SU-DHL-6 (cell line): Measurements from ENCODE around the gene HMCN2.

ENCODE experiments used
- H2AFZ ChIP-seq: fragments of 200-600 bp; sonication (generic); 2 replicates; pipeline ENCODE4 v1.6.1; 2014; ENCODE audit warnings: low read depth, mild to moderate bottlenecking, moderate library complexity, mixed read lengths, antibody characterized with exemption, low read length; ENCODE audit not compliant: severe bottlenecking
- H3F3A ChIP-seq: fragments of 200-600 bp; shearing (Covaris generic); 2 replicates; pipeline ENCODE4 v1.6.0; 2016; ENCODE audit warnings: antibody characterized with exemption, mild to moderate bottlenecking; ENCODE audit not compliant: insufficient read depth
- H3K27ac ChIP-seq: fragments of 200-600 bp; sonication (generic); 2 replicates; pipeline ENCODE4 v1.5.1; 2016; ENCODE audit warnings: low read depth, mild to moderate bottlenecking, low read length, moderate library complexity, mixed read lengths
- H3K27me3 ChIP-seq: fragments of 200-600 bp; sonication (generic), shearing (Covaris generic); 2 replicates; pipeline ENCODE4 v1.6.0; 2014; ENCODE audit warnings: mild to moderate bottlenecking, low read length
- H3K36me3 ChIP-seq: fragments of 200-600 bp; sonication (generic); 2 replicates; pipeline ENCODE4 v1.6.1; 2014; ENCODE audit warnings: mild to moderate bottlenecking, low read length, mixed read lengths
- H3K4me2 ChIP-seq: fragments of 300-600, 200-600 bp; shearing (Covaris generic), sonication (generic); 2 replicates; pipeline ENCODE4 v1.6.0; 2014; ENCODE audit warnings: low read length, low read depth, mild to moderate bottlenecking; ENCODE audit not compliant: poor library complexity, severe bottlenecking
- H3K4me3 ChIP-seq: fragments of 200-600 bp; sonication (generic); 2 replicates; pipeline ENCODE4 v1.5.1; 2014; ENCODE audit warnings: antibody characterized with exemption, low read length, mild to moderate bottlenecking, mixed read lengths; ENCODE audit not compliant: insufficient read depth, poor library complexity, severe bottlenecking
- H3K79me2 ChIP-seq: fragments of 200-600 bp; sonication (generic); 2 replicates; pipeline ENCODE4 v1.6.1; 2014; ENCODE audit warnings: mild to moderate bottlenecking, low read length, moderate library complexity; ENCODE audit not compliant: insufficient read depth
- H3K9ac ChIP-seq: fragments of 200-600 bp; sonication (generic); 2 replicates; pipeline ENCODE4 v1.7.0; 2014; ENCODE audit warnings: mild to moderate bottlenecking, low read length
- H3K9me2 ChIP-seq: fragments of 200-600 bp; sonication (generic); replicated peaks from 2 replicates; pipeline ENCODE4 v1.6.1; 2014; ENCODE audit warnings: low read length; ENCODE audit not compliant: insufficient read depth
- H3K9me3 ChIP-seq: fragments of 200-600 bp; sonication (generic); 2 replicates; pipeline ENCODE4 v1.6.1; 2014; ENCODE audit warnings: low read length, mixed read lengths; ENCODE audit not compliant: insufficient read depth
- H4K20me1 ChIP-seq: fragments of 200-600 bp; sonication (generic); 2 replicates; pipeline ENCODE4 v1.6.1; 2014; ENCODE audit warnings: low read depth, mild to moderate bottlenecking, antibody characterized with exemption, low read length, moderate library complexity, mixed read lengths
- CTCF ChIP-seq: fragments of 200-600 bp; sonication (generic); IDR thresholded peaks from one replicate; pipeline ENCODE4 v1.5.1; 2017; ENCODE audit warnings: antibody characterized with exemption, mild to moderate bottlenecking, low read length, moderate library complexity; ENCODE audit not compliant: insufficient read depth, poor library complexity, severe bottlenecking
- EZH2phosphoT487 ChIP-seq: fragments of 200-600 bp; sonication (generic), shearing (Covaris generic); conservative IDR thresholded peaks from 2 replicates; pipeline ENCODE4 v1.6.1; 2018; ENCODE audit warnings: mild to moderate bottlenecking, antibody characterized with exemption, low read length, moderate library complexity, mixed read lengths

HMCN2 gene

DNA sequence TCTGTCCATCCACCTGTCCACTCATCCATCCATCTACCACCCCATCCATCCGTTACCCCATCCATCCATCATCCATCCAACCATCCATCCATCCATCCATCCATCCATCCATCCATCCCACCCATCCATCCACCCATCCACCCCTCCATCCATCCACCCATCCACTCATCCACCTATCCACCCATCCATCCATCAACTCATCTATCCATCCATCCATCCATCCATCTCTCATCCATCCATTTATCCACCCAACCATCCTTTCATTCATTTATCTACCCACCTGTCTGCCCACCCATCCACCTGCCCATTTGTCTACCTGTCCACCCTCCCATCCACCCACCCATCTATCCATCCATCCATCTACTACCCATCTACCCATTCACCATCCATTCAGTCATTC is 95.1 kb downstream of the HMCN2 start:
- Histone ChIP-seq H3K9ac (no peak overlapping the region), H4K20me1 (no peaks in the 10 kb centered on the region), H2AFZ (no peak overlapping the region), H3K27me3 (no peaks in the 10 kb centered on the region), H3K9me3 (no peaks in the 10 kb centered on the region), H3K79me2 (no peaks in the 10 kb centered on the region), H3K4me2 (no peak overlapping the region), H3F3A (no peaks in the 10 kb centered on the region), H3K9me2 (no peaks in the 10 kb centered on the region), H3K4me3 (no peak overlapping the region), H3K36me3 (no peaks in the 10 kb centered on the region), H3K27ac (no peak overlapping the region)
- TF ChIP-seq CTCF (no peak), EZH2phosphoT487 (no peak)

DNA sequence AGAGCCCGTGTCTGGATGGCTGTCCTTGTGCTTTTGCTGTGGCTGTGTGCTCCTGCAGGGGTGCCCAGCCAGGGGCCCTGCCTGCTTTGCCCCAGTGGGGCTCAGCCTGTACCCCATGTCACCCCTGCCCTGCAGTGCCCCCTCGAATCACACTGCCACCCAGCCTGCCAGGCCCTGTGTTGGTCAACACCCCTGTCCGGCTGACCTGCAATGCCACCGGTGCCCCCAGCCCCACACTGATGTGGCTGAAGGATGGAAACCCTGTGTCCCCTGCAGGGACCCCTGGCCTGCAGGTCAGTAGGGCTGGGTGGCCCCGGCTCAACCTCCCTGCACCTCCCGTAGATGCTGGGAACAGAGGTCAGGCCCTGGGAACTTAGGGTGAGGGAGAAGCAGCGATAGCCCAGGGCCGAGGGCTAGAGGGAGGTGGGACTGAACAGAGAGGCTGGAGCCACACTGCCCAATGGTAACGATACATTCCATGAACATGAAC is 96.4 kb downstream of the HMCN2 start:
- no peak overlapping the region for H3K27ac ChIP-seq
- no peaks in the 10 kb centered on the region for H3K9me2 ChIP-seq
- H3K9me3 ChIP-seq, result no peaks in the 10 kb centered on the region
- H3K27me3 ChIP-seq, result no peaks in the 10 kb centered on the region
- no peak overlapping the region for H3K4me2 ChIP-seq
- H3K79me2 ChIP-seq, result no peaks in the 10 kb centered on the region
- H3F3A ChIP-seq, result no peaks in the 10 kb centered on the region
- TF ChIP-seq EZH2phosphoT487 (no peak), CTCF (no peak)
- no peak overlapping the region for H3K9ac ChIP-seq
- H3K36me3 ChIP-seq, result no peaks in the 10 kb centered on the region
- no peak overlapping the region for H2AFZ ChIP-seq
- H4K20me1 ChIP-seq, result no peaks in the 10 kb centered on the region
- H3K4me3 ChIP-seq, result no peak overlapping the region

DNA sequence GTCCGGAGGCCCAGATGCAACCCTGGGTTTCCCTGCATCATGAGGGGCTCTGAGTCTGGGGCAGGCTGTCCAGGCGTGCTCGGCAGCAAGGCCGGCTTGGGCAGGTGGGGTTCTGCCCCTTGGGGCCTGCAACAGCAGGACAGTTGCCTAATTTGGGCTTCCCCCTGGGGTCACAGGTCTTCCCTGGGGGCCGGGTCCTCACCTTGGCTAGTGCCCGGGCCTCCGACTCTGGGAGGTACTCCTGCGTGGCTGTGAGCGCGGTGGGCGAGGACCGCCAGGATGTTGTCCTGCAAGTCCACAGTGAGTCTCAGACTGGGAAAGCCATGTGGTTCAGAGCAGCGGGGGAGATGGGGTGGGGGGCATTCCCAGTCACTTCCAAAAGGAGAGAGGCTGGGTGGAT is 97.1 kb downstream of the HMCN2 start:
- no peak overlapping the region for H3K27ac ChIP-seq
- no peaks in the 10 kb centered on the region for H3K27me3 ChIP-seq
- no peak overlapping the region for H3K4me2 ChIP-seq
- H3K9me2 ChIP-seq, result no peaks in the 10 kb centered on the region
- TF ChIP-seq CTCF (no peak), EZH2phosphoT487 (no peak)
- H3K9me3 ChIP-seq, result no peaks in the 10 kb centered on the region
- H3K4me3 ChIP-seq, result no peak overlapping the region
- H3K36me3 ChIP-seq, result no peaks in the 10 kb centered on the region
- H3K9ac ChIP-seq, result no peak overlapping the region
- H3K79me2 ChIP-seq, result no peaks in the 10 kb centered on the region
- H2AFZ ChIP-seq, result no peak overlapping the region
- H4K20me1 ChIP-seq, result no peaks in the 10 kb centered on the region
- H3F3A ChIP-seq, result no peaks in the 10 kb centered on the region
